Body of pancreas (tissue), 4 donors: Measurements from ENCODE around the gene ICA1L. TPM values are rescaled to one million over a fixed set of nuclear protein-coding genes. Genes with fewer than 3 reads are reported as not detected.

Experiments used
- ATAC-seq: fragments of 150-250 bp; one replicate; pipeline ENCODE4 v1.9.1; 2016
- DNase-seq, 4 donors: peaks; one replicate each; pipeline ENCODE4 v3.0.0-alpha.2; 2019
- H3K27ac ChIP-seq, 4 donors: fragments of 200-600 bp; sonication (generic); 1 replicate in 3 of 4; 2 replicates in 1 of 4; pipeline versions ENCODE4 v1.5.1 to v1.6.1; 2016 to 2019; ENCODE audit warnings: mild to moderate bottlenecking in 1 of 4, mixed read lengths in 1 of 4, moderate library complexity in 1 of 4
- H3K27me3 ChIP-seq, 2 donors: fragments of 200-600 bp; sonication (generic); one replicate each; pipeline ENCODE4 v1.6.0; 2016; ENCODE audit warnings: mild to moderate bottlenecking in 1 of 2
- H3K36me3 ChIP-seq, 2 donors: fragments of 200-600 bp; sonication (generic); replicated peaks in 1 of 2; 2 replicates each; pipeline ENCODE4 v1.5.1; 2016; ENCODE audit warnings: low read depth in 2 of 2; ENCODE audit not compliant: insufficient read depth in 1 of 2
- H3K4me1 ChIP-seq: fragments of 200-600 bp; sonication (generic); one replicate; pipeline ENCODE4 v1.6.0; 2016
- H3K4me3 ChIP-seq, 2 donors: fragments of 200-600 bp; sonication (generic); 1 replicate in 1 of 2; 2 replicates in 1 of 2; pipeline ENCODE4 v1.5.1; 2016 to 2019
- H3K9me3 ChIP-seq, 3 donors: fragments of 200-600 bp; sonication (generic); 1 replicate in 2 of 3; 2 replicates in 1 of 3; pipeline ENCODE4 v1.5.1; 2016
- CTCF ChIP-seq, 7 experiments: fragments of 450-650 bp in 4 of 7; fragments of 200-600 bp in 3 of 7; sonication (generic) in 3 of 7; IDR thresholded peaks; one replicate each; pipeline ENCODE4 v1.5.1; 2016 to 2019; ENCODE audit warnings: antibody characterized with exemption in 7 of 7
- POLR2A ChIP-seq, 3 donors: fragments of 450-650 bp; IDR thresholded peaks; one replicate each; pipeline ENCODE4 v1.6.1; 2016; ENCODE audit warnings: antibody characterized with exemption in 3 of 3, mild to moderate bottlenecking in 2 of 3
- WGBS, 2 donors: methylation state at CpG; one replicate each; pipeline ENCODE4 v1.1.5; 2017; 5-methylcytosine and 5-hydroxymethylcytosine counted together
- intact Hi-C: fragments of 100-400 bp; cut with DNase I; formaldehyde crosslinking; loops from one replicate; pipeline ENCODE4 v1.15.1; 2023
- total RNA-seq, 2 donors: library from RNA; depleted of rRNA; stranded (reverse); fragments of >200 nt; gene quantifications; one replicate each; pipeline ENCODE4 v1.1.0, GENCODE V29; 2016

Gene ICA1L
- total RNA-seq, 2 donors from 2014 or later: 6.7 to 34.6 TPM

GRCh38 chr2:202782940-202783558 lies 88.5 kb downstream of the ICA1L start:
- Histone ChIP-seq H3K27me3 (no peaks in the 10 kb centered on the region), H3K27ac (peak overlapping the region; percentile 7 to 67 (median 46)), H3K4me3 (no peak overlapping the region), H3K36me3 (no peaks in the 10 kb centered on the region), H3K9me3 (no peaks in the 10 kb centered on the region), H3K4me1 (peaks cover 22% of the 10 kb centered on the region)
- DNase-seq (no peak), ATAC-seq (peak; percentile 69)
- TF ChIP-seq CTCF (IDR thresholded peaks at IDR 0.05) (no peak), POLR2A (IDR thresholded peaks at IDR 0.05) (no peak)
- intact Hi-C loops: no loop called here
- WGBS, 2 donors: 35 to 39% methylated on average over 3 of the region's 3 CpGs

GRCh38 chr2:202780514-202781021 lies 91.0 kb downstream of the ICA1L start:
- H3K27ac ChIP-seq: no peak overlapping the region

GRCh38 chr2:202778217-202778616 lies 93.3 kb downstream of the ICA1L start:
- Histone ChIP-seq H3K27ac (no peak overlapping the region), H3K36me3 (no peaks in the 10 kb centered on the region), H3K27me3 (no peaks in the 10 kb centered on the region), H3K4me1 (peaks cover 13% of the 10 kb centered on the region), H3K9me3 (no peaks in the 10 kb centered on the region), H3K4me3 (no peak overlapping the region)
- intact Hi-C loops: no loop called here
- 44 to 47% methylated on average over 2 of the region's 2 CpGs for WGBS, 2 donors
- ATAC-seq (no peak), DNase-seq (no peak)
- TF ChIP-seq POLR2A (IDR thresholded peaks at IDR 0.05) (no peak), CTCF (IDR thresholded peaks at IDR 0.05) (no peak)

More at GRCh38 chr2:202780514-202781021, 91.0 kb downstream of the ICA1L start:
- ATAC-seq (no peak), DNase-seq (no peak)
- H3K4me1 ChIP-seq: peaks cover 22% of the 10 kb centered on the region
- intact Hi-C loops: no loop called here
- H3K27me3 ChIP-seq: no peaks in the 10 kb centered on the region
- H3K9me3 ChIP-seq: no peaks in the 10 kb centered on the region
- H3K36me3 ChIP-seq: no peaks in the 10 kb centered on the region
- no peak for TF ChIP-seq CTCF (IDR thresholded peaks at IDR 0.05)
- no peak for TF ChIP-seq POLR2A (IDR thresholded peaks at IDR 0.05)
- no peak overlapping the region for H3K4me3 ChIP-seq

GRCh38 chr2:202774104-202774503 lies 97.5 kb downstream of the ICA1L start:
- TF ChIP-seq CTCF (IDR thresholded peaks at IDR 0.05): no peak
- no peak for TF ChIP-seq POLR2A (IDR thresholded peaks at IDR 0.05)
- DNase-seq (no peak), ATAC-seq (no peak)
- no peak overlapping the region for H3K27ac ChIP-seq
- H3K27me3 ChIP-seq: no peaks in the 10 kb centered on the region
- no peak overlapping the region for H3K4me3 ChIP-seq
- intact Hi-C loops: no loop called here
- peaks cover 11% of the 10 kb centered on the region for H3K4me1 ChIP-seq
- H3K9me3 ChIP-seq: no peaks in the 10 kb centered on the region
- no peaks in the 10 kb centered on the region for H3K36me3 ChIP-seq
- WGBS, 2 donors: 93 to 96% methylated on average over 23 to 36 of the region's 37 CpGs
